OCI-LY3 (cell line): ENCODE data around the gene TMEM200C.

ENCODE experiments used
- CTCF ChIP-seq: fragments of 200-600, 300-600 bp; sonication (generic); IDR thresholded peaks from 2 replicates; pipeline ENCODE4 v1.5.1; 2014; ENCODE audit warnings: antibody characterized with exemption, low read length, low read depth
- EZH2phosphoT487 ChIP-seq: fragments of 200-600 bp; shearing (Covaris generic); IDR thresholded peaks from 2 replicates; pipeline ENCODE4 v1.6.1; 2018; ENCODE audit warnings: antibody characterized with exemption, mixed run types, low read depth

- TF ChIP-seq CTCF = no peak
- no peak for TF ChIP-seq EZH2phosphoT487
Observed at GRCh38 chr18:5893956-5894610, 1.2 kb downstream of the TMEM200C start.
